Activated CD8-positive, alpha-beta T cell treated with anti-CD3 and anti-CD28 coated beads for 36 hours (primary cell): Measurements from ENCODE around the gene SYNPR. TPM values are rescaled to one million over a fixed set of nuclear protein-coding genes. Genes with fewer than 3 reads are reported as not detected.

Source experiments
- ATAC-seq: fragments of 200-7000 bp; cut with Tn5 transposase; one replicate; pipeline ENCODE4 v1.10.0; 2021; ENCODE audit warnings: mild to moderate bottlenecking, moderate library complexity
- CTCF ChIA-PET: fragments of 350-600 bp; sonication (Branson Sonifier 250); formaldehyde crosslinking; loops from one replicate; lab custom pipeline; 2021; ENCODE audit warnings: antibody characterized with exemption; lab: Charles Lee
- POLR2A ChIA-PET: fragments of 350-600 bp; sonication (Branson Sonifier 250); formaldehyde crosslinking; loops from one replicate; lab custom pipeline; 2021; ENCODE audit warnings: antibody characterized with exemption; lab: Charles Lee
- DNase-seq: peaks from one replicate; pipeline ENCODE4 v3.0.0-alpha.2; 2020
- H3K27ac Mint-ChIP-seq: one replicate; pipeline ENCODE4 v1.8.0; 2021; ENCODE audit warnings: mild to moderate bottlenecking, mixed read lengths
- H3K27me3 Mint-ChIP-seq: one replicate; pipeline ENCODE4 v1.8.0; 2021; ENCODE audit warnings: mixed read lengths
- H3K36me3 Mint-ChIP-seq: one replicate; pipeline ENCODE4 v1.8.0; 2021; ENCODE audit warnings: low read depth, mixed read lengths
- H3K4me1 Mint-ChIP-seq: one replicate; pipeline ENCODE4 v1.8.0; 2021; ENCODE audit warnings: low read depth, mixed read lengths
- H3K4me3 Mint-ChIP-seq: one replicate; pipeline ENCODE4 v1.8.0; 2021; ENCODE audit warnings: mild to moderate bottlenecking, moderate library complexity, mixed read lengths
- H3K9me3 Mint-ChIP-seq: one replicate; pipeline ENCODE4 v1.8.0; 2021; ENCODE audit warnings: mixed read lengths
- intact Hi-C: fragments of 100-400 bp; cut with micrococcal nuclease; formaldehyde crosslinking; loops from one replicate; pipeline ENCODE4 v1.10.0; 2022
- total RNA-seq, 2 experiments: library from RNA; stranded (reverse); gene quantifications; one replicate each; pipeline ENCODE4 v1.2.3, GENCODE V29; 2021
- TF ChIP-seq, protein P1 (sequence below): fragments of 200-600 bp; IDR thresholded peaks from one replicate; pipeline ENCODE4 v1.8.0; 2022; ENCODE audit warnings: antibody characterized with exemption, mild to moderate bottlenecking

SYNPR gene
- total RNA-seq, 2 experiments from 2014 or later, result not detected

DNA sequence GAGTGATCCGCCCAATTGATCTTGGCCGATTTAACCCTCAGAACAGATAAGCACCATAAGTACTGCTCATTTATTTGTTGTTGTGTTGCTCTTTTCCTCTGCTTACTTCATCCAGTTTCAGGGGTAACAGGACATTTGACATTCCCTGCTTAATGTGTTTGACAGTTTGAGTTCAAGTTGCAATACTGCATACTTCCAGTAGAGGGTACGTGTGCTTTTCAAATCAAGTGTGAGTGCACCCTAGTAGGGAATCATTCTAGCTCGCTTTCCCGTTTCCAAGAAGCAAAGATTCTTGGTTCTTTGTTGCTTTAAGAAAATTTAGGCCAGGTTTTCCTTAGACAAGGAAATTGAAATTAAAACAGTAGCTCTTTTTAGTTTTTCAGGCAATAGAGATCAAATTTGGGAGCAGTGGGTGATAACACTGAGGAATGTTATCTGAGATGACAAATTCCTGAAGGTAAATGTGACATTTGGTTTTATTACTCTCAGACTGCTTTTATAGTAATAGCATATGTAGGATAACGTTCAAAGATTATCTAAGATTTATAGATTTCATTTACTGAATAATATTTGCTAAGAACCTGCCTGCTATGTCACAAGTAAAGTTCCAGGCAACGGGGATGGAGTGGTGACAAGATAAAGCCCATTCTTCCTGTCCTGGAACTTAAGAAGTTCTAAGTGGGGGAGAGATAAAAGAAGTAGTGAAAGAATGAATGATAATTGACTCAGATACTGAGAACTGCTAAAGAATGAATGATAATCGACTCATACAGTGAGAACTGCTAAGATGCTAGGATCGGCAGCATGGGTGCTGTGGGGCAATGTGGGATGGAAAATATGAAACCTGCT, 73.3 kb downstream of the SYNPR start:
- TF ChIP-seq, protein P1, sequence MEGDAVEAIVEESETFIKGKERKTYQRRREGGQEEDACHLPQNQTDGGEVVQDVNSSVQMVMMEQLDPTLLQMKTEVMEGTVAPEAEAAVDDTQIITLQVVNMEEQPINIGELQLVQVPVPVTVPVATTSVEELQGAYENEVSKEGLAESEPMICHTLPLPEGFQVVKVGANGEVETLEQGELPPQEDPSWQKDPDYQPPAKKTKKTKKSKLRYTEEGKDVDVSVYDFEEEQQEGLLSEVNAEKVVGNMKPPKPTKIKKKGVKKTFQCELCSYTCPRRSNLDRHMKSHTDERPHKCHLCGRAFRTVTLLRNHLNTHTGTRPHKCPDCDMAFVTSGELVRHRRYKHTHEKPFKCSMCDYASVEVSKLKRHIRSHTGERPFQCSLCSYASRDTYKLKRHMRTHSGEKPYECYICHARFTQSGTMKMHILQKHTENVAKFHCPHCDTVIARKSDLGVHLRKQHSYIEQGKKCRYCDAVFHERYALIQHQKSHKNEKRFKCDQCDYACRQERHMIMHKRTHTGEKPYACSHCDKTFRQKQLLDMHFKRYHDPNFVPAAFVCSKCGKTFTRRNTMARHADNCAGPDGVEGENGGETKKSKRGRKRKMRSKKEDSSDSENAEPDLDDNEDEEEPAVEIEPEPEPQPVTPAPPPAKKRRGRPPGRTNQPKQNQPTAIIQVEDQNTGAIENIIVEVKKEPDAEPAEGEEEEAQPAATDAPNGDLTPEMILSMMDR, result peak; percentile 80
- H3K4me1 Mint-ChIP-seq, result no peaks in the 10 kb centered on the region
- ChIA-PET CTCF (interaction anchor here (0.6 to 3.6 kb wide), 15 partner anchors 9 to 471 kb away, joined by 3 to 81 read pairs (median 3); partner anchors contain the start of gene C3orf49), POLR2A (no interaction called here)
- no peaks in the 10 kb centered on the region for H3K9me3 Mint-ChIP-seq
- peaks cover 17% of the 10 kb centered on the region for H3K27me3 Mint-ChIP-seq
- no peak overlapping the region for H3K27ac Mint-ChIP-seq
- no peak for ATAC-seq
- H3K36me3 Mint-ChIP-seq, result no peaks in the 10 kb centered on the region
- no peak overlapping the region for H3K4me3 Mint-ChIP-seq
- no peak for DNase-seq
- intact Hi-C loops, result loop anchor here (2.0 kb wide), 1 partner anchor 467 kb away; the partner anchor contains the start of gene C3orf49

DNA sequence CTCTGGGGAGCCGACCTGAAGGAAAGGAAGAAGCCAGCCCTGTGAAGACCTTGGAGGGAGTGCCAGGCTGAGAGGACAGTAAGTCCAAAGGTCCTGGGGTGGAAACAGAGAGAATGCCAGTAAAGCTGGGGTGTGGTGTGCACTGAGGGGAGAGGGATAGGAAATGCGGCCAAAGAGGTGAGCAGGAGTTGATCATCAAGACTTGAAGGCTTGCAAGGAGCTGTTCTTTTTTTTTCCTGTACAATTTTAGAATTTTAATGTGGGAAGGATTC, 73.8 kb downstream of the SYNPR start:
- H3K4me3 Mint-ChIP-seq, result no peak overlapping the region
- intact Hi-C loops, result no loop called here
- no peaks in the 10 kb centered on the region for H3K9me3 Mint-ChIP-seq
- H3K36me3 Mint-ChIP-seq, result no peaks in the 10 kb centered on the region
- H3K27me3 Mint-ChIP-seq, result peaks cover 19% of the 10 kb centered on the region
- ATAC-seq, result no peak
- H3K4me1 Mint-ChIP-seq, result no peaks in the 10 kb centered on the region
- TF ChIP-seq, protein P1, result no peak
- no peak overlapping the region for H3K27ac Mint-ChIP-seq
- ChIA-PET CTCF (interaction anchor here (0.6 to 3.6 kb wide), 12 partner anchors 8 to 471 kb away, joined by 3 to 81 read pairs (median 4); partner anchors contain the start of gene C3orf49), POLR2A (no interaction called here)
- DNase-seq, result no peak

- no peak for DNase-seq
- TF ChIP-seq, protein P1, result no peak
- H3K4me1 Mint-ChIP-seq, result no peaks in the 10 kb centered on the region
- ATAC-seq, result no peak
- ChIA-PET CTCF (interaction anchor here (2.3 kb wide), 1 partner anchor 465 kb away, joined by 13 read pairs; the partner anchor contains the start of gene C3orf49), POLR2A (interaction anchor here (0.6 kb wide), 1 partner anchor 209 kb away, joined by 3 read pairs; no protein-coding TSS in a partner anchor)
- H3K4me3 Mint-ChIP-seq, result no peak overlapping the region
- H3K36me3 Mint-ChIP-seq, result no peaks in the 10 kb centered on the region
- intact Hi-C loops, result no loop called here
- peaks cover 19% of the 10 kb centered on the region for H3K27me3 Mint-ChIP-seq
- peaks cover 1% of the 10 kb centered on the region for H3K9me3 Mint-ChIP-seq
- no peak overlapping the region for H3K27ac Mint-ChIP-seq
These were observed 75.3 kb downstream of the SYNPR start for GRCh38 chr3:63353383-63353782.

- no peaks in the 10 kb centered on the region for H3K4me1 Mint-ChIP-seq
- no peaks in the 10 kb centered on the region for H3K36me3 Mint-ChIP-seq
- intact Hi-C loops, result no loop called here
- H3K27me3 Mint-ChIP-seq, result peaks cover 16% of the 10 kb centered on the region
- DNase-seq (no peak), ATAC-seq (no peak)
- POLR2A ChIA-PET, result interaction anchor here (0.6 kb wide), 1 partner anchor 210 kb away, joined by 3 read pairs; no protein-coding TSS in a partner anchor
- TF ChIP-seq, protein P1, result no peak
- H3K27ac Mint-ChIP-seq, result no peak overlapping the region
- H3K9me3 Mint-ChIP-seq, result peaks cover 1% of the 10 kb centered on the region
- no peak overlapping the region for H3K4me3 Mint-ChIP-seq
- CTCF ChIA-PET, result interaction anchor here (2.3 kb wide), 1 partner anchor 464 kb away, joined by 13 read pairs; the partner anchor contains the start of gene C3orf49
These were observed 76.1 kb downstream of the SYNPR start for GRCh38 chr3:63354160-63354559.

DNA sequence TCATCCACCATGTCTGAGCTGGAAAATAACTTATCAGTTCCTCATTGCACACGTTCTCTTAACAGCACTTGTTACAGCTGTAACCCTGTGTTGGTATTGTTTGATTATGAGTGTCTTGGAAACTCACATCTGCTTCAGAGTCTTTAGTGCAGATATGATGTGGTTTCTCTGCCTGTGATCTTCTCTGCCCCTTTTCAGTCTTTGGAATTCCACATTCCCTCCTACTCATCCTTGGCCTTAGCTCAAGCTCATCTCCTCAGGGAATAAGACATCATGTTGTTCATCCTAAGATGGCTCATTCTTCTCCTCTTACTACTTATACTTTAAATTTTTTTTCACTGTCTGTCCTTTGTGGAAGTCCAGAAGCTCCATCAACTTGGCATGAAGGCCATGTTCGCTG, 77.7 kb downstream of the SYNPR start:
- ATAC-seq (no peak), DNase-seq (no peak)
- intact Hi-C loops, result no loop called here
- POLR2A ChIA-PET, result no interaction called here
- CTCF ChIA-PET, result no interaction called here
- no peak overlapping the region for H3K4me3 Mint-ChIP-seq
- no peaks in the 10 kb centered on the region for H3K4me1 Mint-ChIP-seq
- TF ChIP-seq, protein P1, result no peak
- peaks cover 1% of the 10 kb centered on the region for H3K9me3 Mint-ChIP-seq
- H3K36me3 Mint-ChIP-seq, result no peaks in the 10 kb centered on the region
- no peak overlapping the region for H3K27ac Mint-ChIP-seq
- peaks cover 15% of the 10 kb centered on the region for H3K27me3 Mint-ChIP-seq
